ENCODE results near the gene COX4I1.
"Not testable (repeated sequence)": the region's sequence is repeated elsewhere in the genome, so short reads cannot be mapped to it uniquely, and the experiment has no call there.

COX4I1 gene

GRCh38 chr16:85834741-85835140 lies 35.2 kb downstream of the COX4I1 start:
- no peak overlapping the region for H3K4me3 ChIP-seq (replicated peaks; ENCODE audit: low read depth, low read length)
- no peak for DNase-seq (ENCODE audit: extremely low read depth, insufficient read length)
- no peaks in the 10 kb centered on the region; the same call in none of the 2 replicates for H3K27me3 ChIP-seq (replicated peaks; ENCODE audit: control insufficient read depth, insufficient read depth, low read length)
- no peak for TF ChIP-seq CTCF (IDR thresholded peaks at IDR 0.05; ENCODE audit: insufficient read depth, low read length, poor library complexity, severe bottlenecking)
- H3K36me3 ChIP-seq (ENCODE audit: control insufficient read depth, insufficient read depth, low read length), result no peaks in the 10 kb centered on the region

DNA sequence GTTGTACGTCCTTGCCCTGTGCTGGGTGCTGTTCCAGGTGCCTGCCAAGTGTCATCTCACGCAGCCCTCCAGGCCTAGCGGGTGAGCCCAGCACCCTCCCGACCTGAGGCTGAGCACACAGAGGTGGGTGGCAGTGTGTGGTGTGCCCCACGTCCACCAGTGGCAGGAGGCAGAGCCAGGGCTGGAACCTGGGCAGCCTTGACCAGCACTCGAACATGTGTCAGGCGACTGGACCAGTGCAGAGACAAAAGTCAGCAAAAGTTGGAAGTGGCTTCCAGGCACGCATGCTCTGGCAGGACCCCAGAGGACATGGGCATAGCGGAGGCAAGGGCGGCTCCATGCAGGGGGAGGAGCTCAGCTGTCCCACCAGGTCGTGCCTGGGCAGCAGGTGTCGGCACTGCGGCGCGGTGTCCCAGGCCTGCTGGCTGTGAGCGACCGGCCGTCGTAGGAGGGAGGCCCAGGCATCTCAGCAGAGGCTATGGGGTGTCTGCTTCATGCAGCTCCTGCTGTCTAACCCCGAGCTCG lies 35.8 kb downstream of the COX4I1 start:
- no peak for TF ChIP-seq CTCF (IDR thresholded peaks at IDR 0.05; ENCODE audit: insufficient read depth, low read length, poor library complexity, severe bottlenecking)
- Histone ChIP-seq H3K4me3 (replicated peaks; ENCODE audit: low read depth, low read length) (no peak overlapping the region), H3K36me3 (ENCODE audit: control insufficient read depth, insufficient read depth, low read length) (no peaks in the 10 kb centered on the region), H3K27me3 (replicated peaks; ENCODE audit: control insufficient read depth, insufficient read depth, low read length) (no peaks in the 10 kb centered on the region; the same call in none of the 2 replicates)
- no peak for DNase-seq (ENCODE audit: extremely low read depth, insufficient read length)

DNA sequence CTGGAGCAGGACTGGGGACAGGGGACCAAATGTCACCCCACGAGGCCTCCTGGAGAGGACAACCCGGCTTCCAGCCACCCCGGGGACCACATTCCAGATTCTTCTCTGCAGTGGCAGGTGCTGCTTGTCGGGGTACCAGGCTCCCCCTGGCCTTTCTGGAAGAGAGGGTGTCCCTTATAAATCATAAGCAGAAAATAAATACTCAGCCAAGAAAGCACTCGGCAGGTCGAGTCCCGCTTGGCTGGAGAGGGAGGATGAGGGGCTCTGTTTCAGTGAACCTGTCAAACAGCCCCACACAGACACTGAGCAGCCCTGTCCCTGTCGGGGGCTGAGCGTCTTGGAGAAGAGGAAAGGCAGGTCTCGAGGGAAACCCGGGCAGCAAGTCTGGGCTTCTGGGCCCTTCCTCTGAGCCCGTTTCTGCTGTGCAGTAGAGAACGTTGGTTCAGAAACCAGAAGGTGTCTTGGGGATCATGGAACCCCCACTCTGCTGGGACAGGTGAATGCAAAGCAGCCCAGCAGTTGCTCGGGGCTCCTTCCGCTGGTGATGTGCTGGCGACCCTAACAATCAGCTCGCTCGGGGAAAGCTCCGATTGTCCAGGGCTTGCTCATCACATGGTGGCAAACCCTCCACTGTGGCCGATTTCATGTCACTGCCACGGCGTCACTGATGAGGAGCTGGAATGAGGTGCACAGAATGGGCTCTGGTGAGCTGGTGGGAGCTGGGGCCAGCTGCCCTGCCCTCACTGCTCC lies 36.6 kb downstream of the COX4I1 start:
- DNase-seq (ENCODE audit: extremely low read depth, insufficient read length), result no peak
- no peak for TF ChIP-seq CTCF (IDR thresholded peaks at IDR 0.05; ENCODE audit: insufficient read depth, low read length, poor library complexity, severe bottlenecking)
- H3K36me3 ChIP-seq (ENCODE audit: control insufficient read depth, insufficient read depth, low read length), result no peaks in the 10 kb centered on the region
- no peaks in the 10 kb centered on the region; the same call in none of the 2 replicates for H3K27me3 ChIP-seq (replicated peaks; ENCODE audit: control insufficient read depth, insufficient read depth, low read length)
- no peak overlapping the region for H3K4me3 ChIP-seq (replicated peaks; ENCODE audit: low read depth, low read length)

- TF ChIP-seq CTCF (IDR thresholded peaks at IDR 0.05; ENCODE audit: insufficient read depth, low read length, poor library complexity, severe bottlenecking), result no peak
- no peak for DNase-seq (ENCODE audit: extremely low read depth, insufficient read length)
- H3K36me3 ChIP-seq (ENCODE audit: control insufficient read depth, insufficient read depth, low read length), result no peaks in the 10 kb centered on the region
- H3K27me3 ChIP-seq (replicated peaks; ENCODE audit: control insufficient read depth, insufficient read depth, low read length), result no peaks in the 10 kb centered on the region; the same call in none of the 2 replicates
- H3K4me3 ChIP-seq (replicated peaks; ENCODE audit: low read depth, low read length), result no peak overlapping the region
Measured at GRCh38 chr16:85836706-85837582, 37.4 kb downstream of the COX4I1 start.

DNA sequence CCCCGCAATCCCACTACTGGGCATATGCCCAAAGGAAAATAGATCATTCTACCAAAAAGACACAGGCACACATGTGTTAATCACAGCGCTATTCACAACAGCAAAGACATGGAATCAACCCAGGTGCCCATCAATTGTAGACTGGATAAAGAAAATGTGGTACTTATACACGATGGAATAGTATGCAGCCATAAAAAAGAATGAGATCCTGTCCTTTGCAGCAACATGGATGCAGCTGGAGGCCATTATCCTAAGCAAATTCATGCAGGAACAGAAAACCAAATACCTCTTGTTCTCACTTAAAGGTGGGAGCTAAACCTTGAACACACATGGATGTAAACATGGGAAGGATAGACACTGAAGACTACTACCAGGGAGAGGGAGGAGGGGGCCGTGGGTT lies 38.2 kb downstream of the COX4I1 start:
- not testable (repeated sequence) for H3K4me3 ChIP-seq (replicated peaks; ENCODE audit: low read depth, low read length); DNase-seq (ENCODE audit: extremely low read depth, insufficient read length); H3K36me3 ChIP-seq (ENCODE audit: control insufficient read depth, insufficient read depth, low read length); H3K27me3 ChIP-seq (replicated peaks; ENCODE audit: control insufficient read depth, insufficient read depth, low read length)

DNA sequence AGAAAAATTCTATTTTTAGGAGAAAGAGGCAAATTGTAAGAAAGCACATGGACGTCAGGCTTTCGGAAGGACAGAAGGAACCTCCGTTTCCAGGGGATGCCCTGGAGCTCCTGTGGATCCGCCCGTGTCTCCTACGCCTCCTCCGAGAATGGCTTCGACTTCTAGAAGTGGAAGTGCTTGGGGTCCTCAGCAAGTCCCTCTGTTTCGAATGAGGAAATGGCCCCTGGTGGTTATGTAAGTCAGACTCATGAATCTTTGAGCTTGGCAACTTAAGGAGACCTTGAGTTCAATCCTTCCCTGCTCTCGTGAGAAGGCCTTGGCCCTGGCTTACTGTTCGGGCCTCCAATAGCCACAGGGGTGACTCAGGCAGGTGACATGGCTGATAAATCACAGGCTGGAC lies 38.9 kb downstream of the COX4I1 start:
- TF ChIP-seq CTCF (IDR thresholded peaks at IDR 0.05; ENCODE audit: insufficient read depth, low read length, poor library complexity, severe bottlenecking), result no peak
- Histone ChIP-seq H3K36me3 (ENCODE audit: control insufficient read depth, insufficient read depth, low read length) (no peaks in the 10 kb centered on the region), H3K4me3 (replicated peaks; ENCODE audit: low read depth, low read length) (no peak overlapping the region), H3K27me3 (replicated peaks; ENCODE audit: control insufficient read depth, insufficient read depth, low read length) (no peaks in the 10 kb centered on the region; the same call in none of the 2 replicates)
- no peak for DNase-seq (ENCODE audit: extremely low read depth, insufficient read length)
